ENCODE data around the gene GALNT18.
A peak's percentile ranks its signal among the peaks of the same experiment; 100 is the strongest.

Gene GALNT18

DNA sequence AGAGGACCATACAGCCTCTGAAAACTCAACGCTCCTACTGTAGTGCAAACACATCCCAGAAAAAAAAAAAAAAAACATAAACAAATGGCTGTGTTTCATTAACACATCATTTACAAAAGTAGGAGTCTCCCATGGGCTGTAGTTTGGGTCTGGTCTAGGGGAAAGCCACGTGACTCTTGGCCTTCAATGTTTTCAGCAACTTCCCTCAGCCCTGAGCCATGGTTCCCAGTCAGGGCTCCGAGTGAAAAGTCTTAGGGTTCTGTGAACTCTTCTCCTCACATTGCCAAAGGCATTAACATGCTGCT is 327.3 kb downstream of the GALNT18 start:
- no peak for DNase-seq

DNA sequence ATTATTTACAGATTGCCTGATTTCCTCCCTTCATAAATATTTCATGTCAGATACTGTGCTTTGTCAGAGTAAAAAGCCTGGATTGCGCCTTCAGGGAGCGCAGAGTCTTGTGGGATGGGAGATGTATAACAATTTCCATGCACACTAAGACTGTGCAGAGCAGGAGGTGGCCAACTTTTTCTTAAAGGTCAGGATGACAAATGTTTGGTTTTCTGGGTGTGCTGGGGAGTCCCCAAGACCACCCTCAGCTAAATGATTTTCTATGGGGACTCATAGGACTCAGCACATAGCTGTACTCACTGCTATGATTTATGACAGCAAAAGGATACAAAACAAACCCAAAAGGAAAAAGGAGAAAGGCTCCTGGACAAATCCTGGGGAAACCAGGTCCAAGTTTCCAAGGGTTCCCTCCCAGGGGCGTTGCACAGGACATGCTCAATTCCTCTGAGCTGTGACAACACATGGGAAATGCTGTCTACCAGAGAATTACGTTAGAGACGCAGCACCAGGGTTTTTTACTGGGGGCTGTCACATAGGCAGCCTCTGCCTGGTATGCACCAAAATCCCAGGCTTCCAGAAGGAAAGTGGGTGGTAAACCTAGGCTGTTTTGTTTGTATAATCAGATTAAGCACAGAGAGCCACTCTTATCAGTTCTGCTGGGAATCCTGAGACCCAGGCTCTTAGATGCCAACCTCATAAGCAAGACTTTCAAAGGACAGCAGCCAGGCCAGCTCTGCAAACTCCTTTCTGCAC is 327.8 kb downstream of the GALNT18 start:
- DNase-seq = no peak

DNA sequence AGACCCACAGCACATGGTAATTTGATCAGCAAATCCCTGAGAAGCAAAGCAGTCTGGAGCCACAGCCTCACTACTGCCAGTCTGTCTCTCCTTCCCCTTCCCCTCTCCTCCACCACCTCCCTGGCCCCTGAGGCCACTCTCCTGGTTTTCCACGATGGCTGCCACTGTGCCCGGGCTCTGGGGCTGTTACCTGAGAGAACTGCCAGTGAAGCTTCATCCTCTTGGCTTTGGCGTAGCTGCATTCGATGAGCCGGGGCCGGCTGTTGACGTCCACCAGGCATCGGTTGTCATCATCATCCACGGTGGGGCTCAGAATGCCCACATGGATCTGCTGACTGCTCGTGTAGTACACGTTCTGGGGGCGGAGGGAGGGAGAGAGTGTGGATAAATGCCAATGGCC is 329.0 kb downstream of the GALNT18 start:
- no peak for DNase-seq

DNA sequence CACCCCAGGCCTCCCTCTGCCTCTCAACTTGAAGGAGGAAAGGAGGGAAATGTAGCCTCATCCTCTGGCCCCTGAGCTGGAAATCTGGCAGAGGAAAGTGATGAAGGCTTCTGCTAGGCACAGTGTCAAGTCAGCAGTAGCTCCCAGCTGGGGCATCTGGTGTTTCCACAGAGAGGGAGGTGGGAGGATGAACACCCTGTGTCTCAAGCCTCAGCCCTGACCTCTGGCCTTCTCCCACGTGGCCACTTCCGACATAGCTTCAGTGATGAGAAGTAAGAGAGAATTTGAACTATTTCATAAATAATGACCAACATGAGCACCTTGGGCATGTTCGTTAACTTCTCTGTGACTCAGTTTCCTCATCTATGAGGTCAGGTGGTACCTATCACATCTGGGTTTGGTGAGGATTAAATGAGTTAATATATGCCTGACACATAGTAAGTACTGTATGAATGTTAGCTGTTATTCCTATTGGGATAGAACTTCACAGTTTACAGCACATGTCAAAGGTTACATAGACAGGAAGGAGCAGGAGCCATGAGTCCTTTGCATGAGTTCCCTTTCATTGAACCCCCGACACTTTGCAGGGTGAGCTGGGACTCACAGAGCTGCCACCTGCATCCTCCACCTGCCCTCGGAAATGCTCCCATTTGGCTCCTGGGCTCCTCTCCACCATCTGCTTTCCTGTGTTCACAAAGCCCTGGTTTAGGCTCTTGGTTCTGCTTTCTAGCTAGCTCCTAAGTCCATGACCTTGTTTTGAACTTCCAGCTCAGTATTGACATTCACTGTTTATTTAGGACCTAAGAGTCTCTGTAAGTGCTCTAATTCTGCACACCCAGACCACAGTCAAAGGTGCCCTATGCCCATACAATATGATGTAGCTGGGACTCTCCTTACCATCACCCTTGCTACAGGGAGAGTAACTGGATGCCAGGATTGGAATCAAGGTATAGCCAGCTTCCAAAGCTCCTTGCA is 330.5 kb downstream of the GALNT18 start:
- no peak for DNase-seq

DNA sequence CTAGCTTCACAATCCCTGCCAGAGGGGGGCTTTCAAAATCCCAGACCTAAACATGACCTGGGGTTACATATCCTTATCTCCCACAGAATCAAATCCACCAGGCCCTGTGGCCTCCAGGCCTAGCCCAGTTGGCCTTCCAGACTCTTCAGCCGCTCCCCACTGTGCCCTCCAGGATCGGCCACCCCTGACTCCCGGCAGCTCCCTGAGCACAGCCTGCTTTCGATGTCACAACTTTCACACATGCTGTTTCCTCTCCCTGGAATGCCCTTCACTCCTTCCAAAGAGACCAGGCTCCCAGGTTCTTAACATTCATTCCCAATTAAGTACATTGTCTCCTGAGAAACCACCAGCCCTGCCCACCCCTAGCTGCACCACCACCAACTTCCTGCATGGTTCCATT is 331.5 kb downstream of the GALNT18 start:
- no peak for DNase-seq

DNA sequence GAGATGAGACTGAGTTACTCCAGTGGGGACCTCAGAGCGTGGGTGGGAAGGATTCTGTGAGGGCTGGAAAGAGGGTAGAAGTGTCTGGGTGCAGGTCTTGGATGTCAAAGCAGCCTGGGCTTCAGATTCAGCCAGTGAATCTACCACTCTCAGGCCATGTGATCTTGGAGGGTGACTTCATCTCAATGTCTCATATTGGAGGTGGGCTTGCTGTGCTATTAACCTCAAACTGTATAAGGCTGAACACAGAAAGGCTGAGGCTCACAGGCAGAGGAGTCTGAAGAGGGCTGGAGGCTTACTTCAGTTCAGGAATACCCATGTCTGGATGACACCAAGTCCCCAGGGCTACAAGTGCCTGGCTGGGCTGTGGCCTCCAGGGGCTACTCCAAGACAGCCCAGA is 332.1 kb downstream of the GALNT18 start:
- DNase-seq = no peak

DNA sequence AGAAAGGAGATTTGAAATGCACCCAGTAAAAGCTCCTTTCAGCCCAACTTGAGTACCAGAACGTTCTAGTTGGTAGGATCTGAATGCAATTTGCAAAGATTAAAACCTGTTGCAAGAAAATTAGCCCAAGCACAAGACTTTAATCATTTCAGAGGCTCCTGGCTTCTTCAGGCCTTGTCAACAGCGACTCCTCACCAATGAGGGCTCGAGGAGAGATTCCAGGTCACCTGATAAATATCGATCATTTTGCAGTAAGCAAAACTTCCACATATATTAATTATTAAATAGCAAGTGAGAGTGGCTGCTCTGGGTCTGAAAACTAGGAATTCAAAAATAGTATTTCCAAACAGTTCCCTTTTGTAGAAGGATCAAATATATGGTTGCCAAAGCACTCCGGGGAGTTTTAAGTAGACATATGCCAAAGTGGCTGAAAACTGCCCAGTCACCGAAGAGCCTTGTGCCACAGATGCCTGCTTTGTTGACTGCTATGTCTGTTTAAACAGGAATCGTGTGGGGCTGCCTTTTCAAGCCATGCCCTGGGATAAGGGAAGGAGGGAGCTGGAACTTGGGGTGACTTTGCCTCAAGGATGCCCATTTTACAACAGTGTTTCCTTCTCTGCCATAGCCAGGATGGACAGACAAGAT is 332.7 kb downstream of the GALNT18 start:
- no peak for DNase-seq

DNA sequence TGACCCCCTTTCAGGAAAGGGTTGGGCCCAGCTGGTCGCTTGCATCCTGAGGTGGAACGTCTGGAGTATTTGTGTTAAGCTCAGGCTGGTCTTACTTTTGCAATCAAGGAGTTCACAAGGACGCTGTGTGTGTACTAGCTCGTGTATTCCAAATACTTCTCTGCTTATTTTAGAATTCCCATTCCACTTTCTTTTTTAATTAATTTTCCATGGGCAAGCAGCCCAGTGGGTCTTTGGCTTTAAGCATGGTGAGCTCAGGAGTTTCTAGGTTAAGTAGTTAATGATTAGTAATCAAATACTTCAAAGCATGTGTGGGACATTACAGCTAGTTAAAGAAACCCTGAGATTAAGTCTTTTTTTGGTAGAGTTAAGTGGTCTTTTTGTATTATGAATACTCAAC is 337.3 kb downstream of the GALNT18 start:
- DNase-seq = no peak

DNA sequence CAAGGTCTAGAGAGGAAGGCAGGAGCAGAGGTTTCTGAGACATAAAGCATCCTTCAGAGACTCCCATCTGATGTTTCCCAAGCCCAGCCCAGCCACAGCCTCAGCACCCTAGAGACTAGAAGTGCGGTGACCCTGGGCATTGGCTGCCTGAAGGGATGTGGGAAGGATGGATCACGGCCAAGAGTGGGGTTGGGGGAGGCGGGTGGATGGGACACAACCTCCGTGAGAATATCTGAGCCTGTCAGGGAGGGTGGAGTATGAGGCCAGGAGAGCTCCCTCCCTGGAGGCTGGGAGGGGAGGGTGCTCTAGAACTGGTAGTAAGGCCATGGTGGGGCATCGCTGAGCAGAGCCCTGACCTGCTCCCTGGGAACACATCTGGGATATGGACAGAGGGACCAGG is 340.2 kb downstream of the GALNT18 start:
- DNase-seq = no peak

DNA sequence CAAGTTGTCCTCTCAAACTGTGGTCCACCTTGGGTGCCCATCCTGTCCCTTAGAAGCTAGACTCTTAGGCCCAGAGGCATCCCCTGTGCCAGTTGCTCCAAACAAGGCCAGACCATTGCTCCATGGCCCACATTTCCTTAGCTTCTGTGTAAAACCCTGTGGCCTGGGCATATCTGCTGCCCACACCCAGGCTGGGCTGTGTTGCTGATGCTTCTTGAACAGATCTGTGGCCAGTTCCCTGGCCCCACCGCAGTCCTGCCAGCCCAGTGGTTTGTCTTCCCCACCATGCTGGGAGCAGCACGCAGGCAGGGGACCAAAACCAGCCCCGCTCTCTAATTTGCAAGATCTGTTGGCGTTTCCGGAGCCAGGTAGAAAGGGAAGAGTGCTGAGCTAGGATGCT is 341.0 kb downstream of the GALNT18 start:
- DNase-seq = no peak

DNA sequence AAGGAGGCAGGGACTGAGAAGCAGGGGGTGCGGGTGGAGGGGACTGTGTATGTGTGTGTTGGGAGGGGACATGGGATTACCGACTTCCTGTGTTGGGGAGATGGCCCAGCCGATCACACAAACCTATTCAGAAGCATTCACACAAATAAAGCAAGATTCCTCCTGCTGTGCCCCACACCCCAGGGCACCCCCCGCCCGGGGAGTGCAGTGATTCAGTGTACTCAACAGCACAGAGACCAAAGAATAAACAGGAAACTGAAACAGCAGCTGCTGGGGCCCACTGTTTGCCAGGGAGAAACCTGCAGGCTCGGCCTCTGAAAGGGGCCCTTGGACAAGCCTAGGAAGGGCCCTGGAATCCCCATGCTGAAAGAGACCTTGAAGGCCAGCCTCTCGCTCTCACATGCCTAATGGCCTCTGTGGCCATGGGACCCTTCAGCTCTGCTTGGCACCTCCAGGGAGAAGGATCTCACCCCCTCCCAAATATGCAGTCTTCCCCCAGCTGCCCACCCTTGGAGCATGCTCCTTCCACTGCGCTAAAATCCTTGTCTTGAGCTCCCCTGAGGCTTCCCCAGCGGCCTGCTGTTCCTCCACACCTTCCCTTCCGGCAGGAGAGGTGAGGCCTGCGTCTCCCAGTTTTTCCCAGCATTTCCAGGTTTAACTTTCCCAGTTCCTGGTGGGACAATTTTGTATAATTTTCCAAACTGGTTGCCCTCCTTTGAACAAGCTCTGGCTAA is 341.7 kb downstream of the GALNT18 start:
- DNase-seq = no peak

DNA sequence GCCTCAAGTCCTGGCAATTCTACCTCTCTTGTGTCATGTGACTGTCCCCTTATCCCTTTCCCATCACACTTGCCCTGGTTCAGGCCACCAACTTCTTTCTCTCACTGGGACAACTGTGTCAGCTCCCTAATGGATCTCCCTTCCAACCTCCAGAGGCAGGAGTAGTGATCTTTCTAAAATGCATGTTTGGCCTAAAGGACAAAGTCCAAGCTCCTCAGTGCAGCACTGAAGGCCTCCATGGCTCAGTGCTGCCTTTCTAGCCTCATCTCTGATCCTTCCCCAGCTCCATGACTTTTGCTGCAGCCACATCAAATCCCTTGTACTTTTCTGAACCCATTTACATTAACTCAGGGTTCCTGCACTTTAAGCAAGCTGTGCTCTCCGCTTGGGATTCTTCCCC is 349.6 kb downstream of the GALNT18 start:
- no peak for DNase-seq

DNA sequence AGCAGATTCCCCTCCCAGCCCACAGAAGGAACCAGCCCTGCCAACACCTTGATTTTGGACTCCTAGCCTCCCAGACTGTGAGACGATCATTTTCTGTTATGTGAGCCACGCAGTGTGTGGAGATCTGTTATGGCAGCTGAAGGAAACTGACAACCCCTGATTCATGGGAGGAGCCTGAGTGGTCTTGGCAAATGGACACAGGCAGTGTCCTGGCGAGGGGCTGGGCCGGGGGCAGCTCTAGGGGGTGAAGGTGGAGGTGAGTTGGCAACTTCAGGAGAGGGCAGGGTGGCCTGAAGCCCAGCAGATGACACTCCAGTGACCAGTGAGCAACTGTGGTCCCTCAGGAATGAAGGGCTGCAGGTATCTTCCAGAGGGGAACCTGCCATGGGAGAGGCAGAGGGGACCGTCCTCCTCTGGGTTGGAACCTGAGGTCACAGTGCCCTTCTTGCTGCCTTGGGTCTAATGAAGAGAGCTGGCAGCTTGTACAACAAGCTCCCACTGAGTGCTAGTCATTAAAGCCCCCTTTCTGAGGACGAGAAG is 351.5 kb downstream of the GALNT18 start:
- DNase-seq = no peak

DNA sequence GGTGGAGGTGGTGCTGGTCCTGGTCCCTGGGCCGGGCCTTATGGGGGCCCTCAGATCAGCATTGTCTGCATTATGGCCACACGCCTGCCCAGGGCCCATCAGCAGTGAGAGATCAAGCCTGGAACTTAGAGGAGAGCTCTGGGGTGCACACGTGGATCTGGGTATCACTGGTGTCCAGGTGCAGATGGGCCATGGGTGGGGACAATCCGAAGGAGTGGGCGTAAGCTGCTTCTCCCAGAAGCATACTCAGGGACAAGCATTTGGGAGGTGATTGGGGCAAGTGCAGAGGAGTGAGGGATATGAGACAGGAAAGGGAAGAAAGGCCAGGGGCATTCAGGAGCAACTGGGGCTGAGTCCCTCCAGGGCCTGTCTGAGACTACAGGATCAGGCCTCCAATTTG is 353.1 kb downstream of the GALNT18 start:
- no peak for DNase-seq

DNA sequence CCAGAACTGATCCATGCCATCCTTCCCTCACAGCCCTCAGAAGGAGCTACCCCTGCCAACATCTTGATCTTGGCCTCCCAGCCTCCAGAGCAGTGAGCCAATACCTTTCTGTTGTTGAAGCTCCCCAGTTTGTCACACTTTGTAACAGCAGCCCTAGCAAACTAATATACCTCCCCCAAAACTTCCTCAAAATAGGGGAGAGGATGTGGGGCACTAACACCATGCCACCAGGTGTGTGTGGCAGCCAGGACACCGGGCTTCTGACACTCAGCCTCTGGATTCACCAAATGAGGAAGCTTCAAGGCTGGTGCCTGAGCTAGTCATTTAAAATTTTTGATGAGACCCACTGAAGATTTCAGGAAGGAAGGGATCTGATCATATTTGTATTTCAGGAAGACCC is 353.7 kb downstream of the GALNT18 start:
- no peak for DNase-seq

DNA sequence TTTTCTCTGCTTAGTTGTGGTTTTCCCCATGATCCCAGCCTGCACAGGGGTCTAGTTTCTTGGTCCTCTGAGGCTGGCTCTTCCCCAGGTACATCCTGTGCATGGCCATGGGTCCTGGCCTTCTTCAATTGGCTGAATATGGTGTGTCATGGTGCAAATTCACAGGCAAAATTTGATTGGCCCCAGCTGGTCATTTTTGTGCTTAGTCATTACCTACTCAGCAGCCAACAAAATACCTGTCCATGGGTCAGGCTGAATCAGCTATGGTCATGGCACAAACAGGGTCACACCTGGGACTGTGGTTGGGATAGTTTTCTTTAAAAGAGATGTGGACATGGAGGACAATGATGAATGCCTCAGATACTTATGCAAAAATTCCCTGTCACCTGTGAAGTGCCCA is 354.5 kb downstream of the GALNT18 start:
- DNase-seq = no peak

DNA sequence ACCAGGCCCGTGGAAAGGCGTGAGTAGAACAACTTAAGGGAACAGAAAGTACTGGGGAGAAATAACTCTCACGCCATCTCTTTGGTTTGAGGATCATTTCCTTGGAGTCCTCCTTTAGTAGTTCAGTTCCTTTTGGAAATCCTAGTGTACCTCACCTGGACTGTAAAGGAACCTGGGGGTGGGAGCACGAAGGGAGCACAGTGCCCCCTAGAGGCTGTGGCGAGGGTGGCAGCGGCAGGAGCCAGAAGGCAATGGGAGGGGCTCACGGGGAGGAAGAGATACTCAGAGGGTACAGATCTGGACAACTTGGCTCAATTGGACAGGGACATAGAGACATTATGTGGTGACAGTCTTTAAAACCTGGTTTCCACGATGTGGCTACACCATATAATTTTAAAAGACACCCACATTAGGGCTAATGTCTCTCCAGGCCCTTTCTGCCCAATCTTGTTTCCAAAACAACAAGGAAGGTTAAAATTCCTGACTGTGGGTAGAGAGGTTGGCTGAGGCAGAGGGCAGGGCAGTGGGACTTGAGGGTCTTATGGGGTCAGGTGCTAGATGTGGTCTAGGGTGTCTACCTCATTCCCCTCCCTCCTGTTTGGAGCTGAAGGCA is 355.7 kb downstream of the GALNT18 start:
- peak; percentile 31 for DNase-seq

DNA sequence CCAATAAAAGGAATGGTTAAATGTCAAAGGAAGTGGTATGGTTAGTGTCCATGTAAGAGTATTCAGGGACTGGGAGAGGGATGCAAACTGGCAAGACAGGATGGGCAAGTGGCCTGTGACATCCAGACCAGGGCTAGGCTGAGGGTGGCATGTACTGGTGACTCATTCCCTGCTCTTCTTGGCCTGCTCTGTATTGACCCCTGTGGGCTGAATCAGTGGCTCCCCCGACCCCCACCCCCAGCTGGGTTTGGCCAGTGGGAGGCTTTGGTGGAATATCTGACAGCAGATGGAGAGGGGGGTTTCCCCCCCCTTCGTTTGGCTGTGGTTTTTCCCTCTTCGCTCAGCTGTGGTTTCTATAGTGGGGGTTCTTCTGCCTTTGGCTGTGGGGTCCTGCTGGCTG is 356.5 kb downstream of the GALNT18 start:
- DNase-seq = no peak

DNA sequence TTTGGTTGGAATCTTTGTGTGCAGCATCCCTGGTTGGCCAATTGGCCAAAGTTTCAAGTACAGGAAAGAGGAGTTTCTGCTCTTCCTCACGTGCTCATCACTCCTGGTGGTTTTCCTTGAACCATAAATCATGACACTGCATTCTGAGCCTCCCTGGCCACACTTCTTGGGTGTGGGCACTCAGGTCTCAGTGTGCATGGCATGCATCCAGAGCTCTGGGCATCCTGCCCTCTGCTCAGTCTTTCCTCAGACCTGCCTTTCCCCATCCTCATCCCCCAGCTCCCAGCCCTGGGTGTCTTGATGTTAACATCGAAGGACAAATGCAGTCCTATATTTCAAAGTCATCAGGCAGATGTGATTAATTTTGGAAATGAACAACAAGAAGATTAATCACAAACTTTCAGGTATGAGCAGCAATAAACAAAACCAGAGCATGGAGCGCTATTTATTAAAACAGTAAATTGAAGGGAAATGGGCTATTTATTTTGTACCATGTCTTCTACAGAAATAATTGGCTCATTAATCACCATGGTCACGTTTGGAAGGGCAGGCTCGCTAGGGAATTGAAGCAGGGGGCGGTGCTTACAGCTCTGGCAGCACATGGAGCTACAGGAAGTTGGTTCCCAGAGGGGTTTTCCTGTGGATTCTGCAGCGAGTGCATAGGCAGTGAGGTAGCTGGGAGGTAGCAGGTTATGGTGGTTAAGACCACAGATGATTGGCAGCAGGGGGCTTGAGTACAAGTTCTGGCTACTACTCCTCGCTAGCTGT is 358.4 kb downstream of the GALNT18 start:
- no peak for DNase-seq

DNA sequence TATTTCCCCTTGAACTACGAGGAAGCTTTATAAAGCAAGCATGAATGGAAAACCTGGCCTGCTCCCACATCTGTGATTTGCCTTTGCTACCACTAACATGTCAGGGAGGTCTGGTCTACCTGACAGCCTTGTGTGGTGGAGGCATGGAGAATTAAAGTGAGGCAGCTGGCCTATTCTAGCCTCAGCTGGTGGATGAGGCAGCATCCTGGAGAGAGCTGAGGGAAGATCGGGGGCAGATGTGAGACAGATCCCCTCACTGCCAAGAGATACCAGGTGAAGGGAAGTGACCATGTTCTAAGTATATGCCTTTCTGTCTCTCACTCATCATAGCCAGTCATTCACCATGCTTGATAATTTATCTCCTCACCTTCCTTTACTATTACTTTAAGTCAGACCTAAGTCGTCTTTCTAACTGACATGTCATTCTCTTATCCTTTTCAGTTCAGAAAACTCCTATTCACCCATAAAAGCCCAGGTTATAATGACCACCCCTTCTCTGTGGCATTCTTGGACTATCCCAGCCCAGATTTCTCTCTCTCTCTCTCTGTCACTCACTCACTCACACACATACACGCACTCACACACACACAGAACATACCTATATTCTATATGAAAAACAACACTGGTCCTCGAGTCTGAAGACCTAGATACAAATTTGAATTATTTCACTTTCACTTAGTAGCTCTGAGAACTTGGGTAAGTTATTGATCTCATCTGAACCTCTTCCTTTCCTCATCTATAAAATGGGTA is 359.5 kb downstream of the GALNT18 start:
- DNase-seq = no peak

DNA sequence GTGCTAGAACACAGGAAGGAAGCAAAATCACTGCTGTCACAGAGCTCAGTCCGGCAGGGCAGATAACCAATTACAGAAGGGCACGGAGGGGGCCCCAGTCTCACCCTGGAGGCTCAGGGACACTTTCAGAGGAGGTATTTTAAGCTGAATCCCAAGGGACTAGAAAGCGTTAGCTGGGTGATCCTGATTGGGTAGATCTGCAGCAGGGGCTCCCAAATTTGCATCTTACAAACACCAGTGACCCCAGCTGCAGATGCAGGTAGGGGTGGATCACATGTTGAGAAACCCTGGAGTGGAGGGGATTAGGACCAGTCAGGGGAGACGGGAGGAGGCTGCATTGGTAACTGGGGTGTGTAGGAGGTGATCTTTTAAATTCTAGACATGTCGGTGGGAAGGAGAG is 360.2 kb downstream of the GALNT18 start:
- DNase-seq = no peak
